ENCODE measurements around the gene SHLD1. TPM values are rescaled to one million over a fixed set of nuclear protein-coding genes. Genes with fewer than 3 reads are reported as not detected.

The SHLD1 gene
- total and polyA plus RNA-seq, 2 donors (not counting 3 experiments of a cell fraction or from before 2014, with no cell fraction given) = 4.7 to 6.3 TPM

DNA sequence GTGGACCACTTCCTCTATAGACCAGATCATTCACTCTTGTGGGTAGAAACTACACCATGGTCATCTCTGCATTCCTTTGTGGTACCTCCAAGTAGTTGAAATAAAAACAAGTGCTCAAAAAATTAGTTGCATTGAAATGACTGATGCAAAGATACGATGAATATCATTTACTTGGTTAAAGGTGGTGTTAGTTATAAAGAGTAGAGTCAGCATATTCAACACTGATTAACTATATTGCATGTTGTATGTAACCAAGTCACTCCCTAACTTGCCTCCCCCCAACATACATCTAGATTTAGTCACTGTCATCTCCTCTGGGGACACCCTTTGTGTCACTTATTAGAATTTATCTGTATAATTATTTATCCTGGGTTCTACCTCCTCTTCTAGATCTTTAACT is 77.7 kb downstream of the SHLD1 start:
- no peak for TF ChIP-seq POLR2AphosphoS5 (IDR thresholded peaks at IDR 0.05; ENCODE audit: insufficient read depth, low read depth, low read length)
- TF ChIP-seq, protein P1, sequence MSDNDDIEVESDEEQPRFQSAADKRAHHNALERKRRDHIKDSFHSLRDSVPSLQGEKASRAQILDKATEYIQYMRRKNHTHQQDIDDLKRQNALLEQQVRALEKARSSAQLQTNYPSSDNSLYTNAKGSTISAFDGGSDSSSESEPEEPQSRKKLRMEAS (IDR thresholded peaks at IDR 0.05; ENCODE audit: insufficient read depth, insufficient read length) = no peak
- TF ChIP-seq EZH2 (IDR thresholded peaks at IDR 0.05; ENCODE audit: borderline replicate concordance, low read depth, low read length, severe bottlenecking) = no peak
- no peak for TF ChIP-seq POLR2A (IDR thresholded peaks at IDR 0.05; ENCODE audit: low read depth, low read length)
- TF ChIP-seq JUN (IDR thresholded peaks at IDR 0.05; ENCODE audit: borderline replicate concordance, insufficient read depth, insufficient read length, low read depth) = no peak
- no peak for TF ChIP-seq MYC (IDR thresholded peaks at IDR 0.05; ENCODE audit: low read depth, low read length)
- TF ChIP-seq, protein P2, sequence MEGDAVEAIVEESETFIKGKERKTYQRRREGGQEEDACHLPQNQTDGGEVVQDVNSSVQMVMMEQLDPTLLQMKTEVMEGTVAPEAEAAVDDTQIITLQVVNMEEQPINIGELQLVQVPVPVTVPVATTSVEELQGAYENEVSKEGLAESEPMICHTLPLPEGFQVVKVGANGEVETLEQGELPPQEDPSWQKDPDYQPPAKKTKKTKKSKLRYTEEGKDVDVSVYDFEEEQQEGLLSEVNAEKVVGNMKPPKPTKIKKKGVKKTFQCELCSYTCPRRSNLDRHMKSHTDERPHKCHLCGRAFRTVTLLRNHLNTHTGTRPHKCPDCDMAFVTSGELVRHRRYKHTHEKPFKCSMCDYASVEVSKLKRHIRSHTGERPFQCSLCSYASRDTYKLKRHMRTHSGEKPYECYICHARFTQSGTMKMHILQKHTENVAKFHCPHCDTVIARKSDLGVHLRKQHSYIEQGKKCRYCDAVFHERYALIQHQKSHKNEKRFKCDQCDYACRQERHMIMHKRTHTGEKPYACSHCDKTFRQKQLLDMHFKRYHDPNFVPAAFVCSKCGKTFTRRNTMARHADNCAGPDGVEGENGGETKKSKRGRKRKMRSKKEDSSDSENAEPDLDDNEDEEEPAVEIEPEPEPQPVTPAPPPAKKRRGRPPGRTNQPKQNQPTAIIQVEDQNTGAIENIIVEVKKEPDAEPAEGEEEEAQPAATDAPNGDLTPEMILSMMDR (IDR thresholded peaks at IDR 0.05; ENCODE audit: extremely low read depth in 1 of 2, insufficient read depth in 1 of 2, low read depth in 1 of 2, low read length in 2 of 2) = no peak
- no peak for TF ChIP-seq GATA2 (IDR thresholded peaks at IDR 0.05; ENCODE audit: insufficient read depth, insufficient read length, low read depth, low read length)
- no peak for TF ChIP-seq FOS (IDR thresholded peaks at IDR 0.05; ENCODE audit: borderline replicate concordance, insufficient read depth, low read length)
- no peak for DNase-seq (ENCODE audit: low read depth, low spot score)
- H3K4me3 ChIP-seq (replicated peaks in 1 of 3; ENCODE audit: insufficient read depth in 1 of 3, low read depth in 1 of 3, low read length in 3 of 3) = no peak overlapping the region
- peaks cover 4% of the 10 kb centered on the region for H3K4me1 ChIP-seq (ENCODE audit: control insufficient read depth, extremely low read depth, insufficient read depth, low read length)
- H3K36me3 ChIP-seq (ENCODE audit: control insufficient read depth in 2 of 2, extremely low read depth in 1 of 2, insufficient read depth in 2 of 2, low read length in 2 of 2) = no peaks in the 10 kb centered on the region
- H3K9me1 ChIP-seq (replicated peaks; ENCODE audit: control insufficient read depth, extremely low read depth, insufficient read depth, low read length) = no peaks in the 10 kb centered on the region
- no peak overlapping the region for H2AFZ ChIP-seq (ENCODE audit: low read depth, low read length)
- no peaks in the 10 kb centered on the region for H3K9me3 ChIP-seq (replicated peaks; ENCODE audit: control insufficient read depth, insufficient read depth, low read length)
- no peaks in the 10 kb centered on the region for H3K27me3 ChIP-seq (ENCODE audit: control insufficient read depth in 2 of 2, insufficient read depth in 2 of 2, low read length in 2 of 2)
- dilution Hi-C loops (cut with MboI; ENCODE audit: extremely low pct_ligation_motif_present, low sequenced_read_pairs) = no loop called here
- POLR2A ChIA-PET = no interaction called here
- no peaks in the 10 kb centered on the region for H4K20me1 ChIP-seq (replicated peaks; ENCODE audit: control insufficient read depth, extremely low read depth, insufficient read depth, low read length)
- no peak overlapping the region for H3K9ac ChIP-seq (replicated peaks; ENCODE audit: extremely low read depth, insufficient read depth, low read length)
- no peak overlapping the region for H3K27ac ChIP-seq (ENCODE audit: insufficient read depth, low read depth, low read length)
- intact Hi-C loops (cut with micrococcal nuclease) = no loop called here
- FAIRE-seq = no peak
- no peaks in the 10 kb centered on the region for H3K79me2 ChIP-seq (ENCODE audit: control insufficient read depth, insufficient read depth, low read length)
- H3K4me2 ChIP-seq (ENCODE audit: insufficient read depth, low read length) = no peak overlapping the region
- CTCF ChIA-PET = no interaction called here
- no TSS peak for BruUV-seq (replicated peaks)
